Activated CD4-positive, alpha-beta T cell treated with anti-CD3 and anti-CD28 coated beads, Interleukin-2, amount 10 ng/mL, durations not matched to agents 7 days and 5 days (primary cell): ENCODE data around the gene FAM174C. TPM values are rescaled to one million over a fixed set of nuclear protein-coding genes. Genes with fewer than 3 reads are reported as not detected.

Source experiments
- CTCF ChIA-PET: fragments of 350-600 bp; sonication (Branson Sonifier 250); formaldehyde crosslinking; loops from one replicate; lab custom pipeline; 2021; ENCODE audit warnings: antibody characterized with exemption; lab: Charles Lee
- POLR2A ChIA-PET: fragments of 350-600 bp; sonication (Branson Sonifier 250); formaldehyde crosslinking; loops from one replicate; lab custom pipeline; 2021; ENCODE audit warnings: antibody characterized with exemption; lab: Charles Lee
- DNase-seq: peaks from one replicate; pipeline ENCODE4 v3.0.0-alpha.2; 2020
- H3K27ac Mint-ChIP-seq: one replicate; pipeline ENCODE4 v1.8.0; 2021; ENCODE audit warnings: mild to moderate bottlenecking, moderate library complexity, mixed read lengths
- H3K27me3 Mint-ChIP-seq: one replicate; pipeline ENCODE4 v1.8.0; 2021; ENCODE audit warnings: mixed read lengths
- H3K36me3 Mint-ChIP-seq: one replicate; pipeline ENCODE4 v1.8.0; 2021; ENCODE audit warnings: low read depth, mixed read lengths
- H3K4me1 Mint-ChIP-seq: one replicate; pipeline ENCODE4 v1.8.0; 2021; ENCODE audit warnings: mixed read lengths
- H3K4me3 Mint-ChIP-seq: one replicate; pipeline ENCODE4 v1.8.0; 2021; ENCODE audit warnings: mild to moderate bottlenecking, moderate library complexity, mixed read lengths
- H3K9me3 Mint-ChIP-seq: one replicate; pipeline ENCODE4 v1.8.0; 2021; ENCODE audit warnings: mixed read lengths
- total RNA-seq, 2 experiments: library from RNA; stranded (reverse); gene quantifications; one replicate each; pipeline ENCODE4 v1.2.3, GENCODE V29; 2021

The FAM174C gene
- total RNA-seq, 2 experiments from 2014 or later = 47.8 to 51.5 TPM

- Mint-ChIP-seq H3K4me3 (no peak overlapping the region), H3K4me1 (no peaks in the 10 kb centered on the region), H3K27me3 (peaks cover 6% of the 10 kb centered on the region), H3K27ac (peak overlapping the region; percentile 80), H3K9me3 (no peaks in the 10 kb centered on the region), H3K36me3 (no peaks in the 10 kb centered on the region)
- POLR2A ChIA-PET = no interaction called here
- CTCF ChIA-PET = interaction anchor here (1.0 kb wide), 1 partner anchor 12 kb away, joined by 3 read pairs; no protein-coding TSS in a partner anchor
- DNase-seq = no peak
Measured at GRCh38 chr19:1232652-1233072, 42.7 kb upstream of the FAM174C start.

DNA sequence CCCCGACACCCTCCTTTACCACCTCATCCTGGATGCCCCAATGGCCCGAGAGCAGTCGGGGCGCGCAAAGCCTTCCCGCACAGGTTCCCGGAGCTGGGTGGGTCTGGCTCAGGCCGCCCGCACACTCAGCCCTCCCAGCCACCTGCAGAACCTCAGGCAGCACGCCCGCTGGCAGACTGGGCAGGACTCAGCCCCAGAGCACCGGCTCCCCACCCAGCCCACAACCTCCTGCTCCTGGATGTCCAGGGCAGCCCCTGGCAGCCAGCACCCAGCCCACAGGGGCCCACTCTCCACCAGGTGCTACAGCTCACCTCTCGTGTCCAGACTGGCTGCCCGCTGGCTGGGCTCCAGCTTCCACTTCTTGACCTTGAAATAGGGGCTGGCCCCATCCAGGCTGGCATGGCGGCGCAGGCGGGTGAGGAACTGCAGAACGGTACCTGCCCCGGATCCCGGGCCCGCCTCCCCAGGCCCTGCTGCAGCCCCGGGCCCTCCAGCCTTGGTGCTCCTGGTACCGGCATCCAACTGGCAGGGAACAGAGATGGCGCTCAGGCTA lies 42.1 kb upstream of the FAM174C start:
- DNase-seq = no peak

GRCh38 chr19:1234051-1234954 lies 41.0 kb upstream of the FAM174C start:
- no peak for DNase-seq
- Mint-ChIP-seq H3K36me3 (peaks cover 6% of the 10 kb centered on the region), H3K4me3 (no peak overlapping the region), H3K27ac (no peak overlapping the region), H3K27me3 (peaks cover 18% of the 10 kb centered on the region), H3K9me3 (no peaks in the 10 kb centered on the region), H3K4me1 (peaks cover 12% of the 10 kb centered on the region)
- POLR2A ChIA-PET = no interaction called here
- CTCF ChIA-PET = no interaction called here

More for the DNA sequence above, 42.1 kb upstream of the FAM174C start:
- Mint-ChIP-seq H3K9me3 (no peaks in the 10 kb centered on the region), H3K4me3 (no peak overlapping the region), H3K4me1 (peaks cover under 1% of the 10 kb centered on the region), H3K36me3 (no peaks in the 10 kb centered on the region), H3K27me3 (peaks cover 7% of the 10 kb centered on the region), H3K27ac (no peak overlapping the region)
- CTCF ChIA-PET = interaction anchor here (1.0 kb wide), 1 partner anchor 11 kb away, joined by 3 read pairs; no protein-coding TSS in a partner anchor
- POLR2A ChIA-PET = no interaction called here

GRCh38 chr19:1234955-1235380 lies 40.4 kb upstream of the FAM174C start:
- H3K9me3 Mint-ChIP-seq = no peaks in the 10 kb centered on the region
- H3K36me3 Mint-ChIP-seq = peaks cover 6% of the 10 kb centered on the region
- no peak overlapping the region for H3K27ac Mint-ChIP-seq
- H3K4me3 Mint-ChIP-seq = no peak overlapping the region
- CTCF ChIA-PET = no interaction called here
- peaks cover 22% of the 10 kb centered on the region for H3K27me3 Mint-ChIP-seq
- H3K4me1 Mint-ChIP-seq = peaks cover 14% of the 10 kb centered on the region
- POLR2A ChIA-PET = no interaction called here
- no peak for DNase-seq

- no peak overlapping the region for H3K4me3 Mint-ChIP-seq
- H3K27ac Mint-ChIP-seq = no peak overlapping the region
- peaks cover 22% of the 10 kb centered on the region for H3K27me3 Mint-ChIP-seq
- no peaks in the 10 kb centered on the region for H3K9me3 Mint-ChIP-seq
- peaks cover 18% of the 10 kb centered on the region for H3K4me1 Mint-ChIP-seq
- no peak for DNase-seq
- CTCF ChIA-PET = interaction anchor here (0.9 to 1.1 kb wide), 2 partner anchors 8 to 15 kb away, joined by 3 read pairs; no protein-coding TSS in a partner anchor
- H3K36me3 Mint-ChIP-seq = peaks cover 6% of the 10 kb centered on the region
- POLR2A ChIA-PET = no interaction called here
Measured at GRCh38 chr19:1235625-1236538, 39.4 kb upstream of the FAM174C start.

DNA sequence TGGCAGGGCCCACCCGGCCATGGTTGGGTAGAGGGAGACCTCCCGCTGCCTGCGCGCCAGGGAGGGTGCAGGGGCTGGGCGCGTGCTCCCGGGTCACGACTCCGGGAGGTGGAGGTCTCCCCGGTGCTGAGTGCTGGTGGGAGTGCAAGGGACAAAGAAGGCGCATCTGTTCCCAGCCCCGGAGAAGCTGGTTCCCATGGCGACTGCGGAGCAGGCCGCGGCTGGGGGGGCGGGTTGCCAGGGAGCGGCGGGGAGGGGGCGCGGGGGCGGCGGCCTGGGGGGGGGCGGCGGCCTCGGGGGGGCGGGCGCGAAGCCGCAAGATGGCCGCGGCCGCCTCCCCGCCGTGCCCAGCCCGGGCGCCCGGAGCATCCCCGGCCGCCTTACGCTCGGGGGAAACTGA lies 38.8 kb upstream of the FAM174C start:
- Mint-ChIP-seq H3K36me3 (peaks cover 6% of the 10 kb centered on the region), H3K27ac (no peak overlapping the region), H3K4me3 (no peak overlapping the region), H3K27me3 (peaks cover 23% of the 10 kb centered on the region), H3K9me3 (no peaks in the 10 kb centered on the region), H3K4me1 (peaks cover 25% of the 10 kb centered on the region)
- CTCF ChIA-PET = interaction anchor here (0.9 to 1.1 kb wide), 2 partner anchors 8 to 15 kb away, joined by 3 read pairs; no protein-coding TSS in a partner anchor
- no peak for DNase-seq
- POLR2A ChIA-PET = no interaction called here

DNA sequence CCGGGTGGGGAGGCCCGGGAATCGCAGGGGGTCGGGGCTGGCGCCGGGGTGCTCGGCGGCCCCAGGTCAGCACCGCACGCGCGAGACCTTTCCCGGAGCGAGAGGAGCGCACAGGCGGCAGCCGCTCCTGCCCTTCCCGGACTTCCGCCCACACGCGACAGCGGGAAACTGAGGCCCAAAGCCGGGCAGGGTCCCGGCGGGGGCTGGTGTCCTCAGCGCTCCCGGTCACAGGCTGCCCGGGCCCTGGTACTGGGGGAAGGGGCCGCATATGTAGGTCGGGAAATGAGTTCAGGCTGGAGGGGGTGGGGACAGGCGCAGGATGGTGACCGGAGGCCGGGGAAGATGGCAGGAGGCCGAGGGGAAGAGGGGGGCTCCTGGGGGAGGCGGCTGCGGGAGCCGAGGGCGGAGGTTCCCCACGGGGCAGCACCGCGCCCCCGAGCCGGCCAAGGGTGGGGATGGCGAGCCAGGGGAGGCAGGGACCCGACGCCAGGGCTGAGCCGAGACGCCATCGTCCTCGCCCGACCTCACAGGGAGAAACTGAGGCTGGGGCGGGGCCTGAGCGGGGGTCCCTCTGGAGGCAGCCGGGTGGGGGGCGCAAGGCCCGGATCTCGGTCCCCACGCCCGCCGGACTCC lies 38.2 kb upstream of the FAM174C start:
- no peak for DNase-seq
- Mint-ChIP-seq H3K36me3 (peaks cover 6% of the 10 kb centered on the region), H3K27ac (no peak overlapping the region), H3K4me1 (peaks cover 25% of the 10 kb centered on the region), H3K9me3 (no peaks in the 10 kb centered on the region), H3K4me3 (no peak overlapping the region), H3K27me3 (peaks cover 23% of the 10 kb centered on the region)
- POLR2A ChIA-PET = no interaction called here
- CTCF ChIA-PET = interaction anchor here (1.1 kb wide), 1 partner anchor 16 kb away, joined by 3 read pairs; no protein-coding TSS in a partner anchor

DNA sequence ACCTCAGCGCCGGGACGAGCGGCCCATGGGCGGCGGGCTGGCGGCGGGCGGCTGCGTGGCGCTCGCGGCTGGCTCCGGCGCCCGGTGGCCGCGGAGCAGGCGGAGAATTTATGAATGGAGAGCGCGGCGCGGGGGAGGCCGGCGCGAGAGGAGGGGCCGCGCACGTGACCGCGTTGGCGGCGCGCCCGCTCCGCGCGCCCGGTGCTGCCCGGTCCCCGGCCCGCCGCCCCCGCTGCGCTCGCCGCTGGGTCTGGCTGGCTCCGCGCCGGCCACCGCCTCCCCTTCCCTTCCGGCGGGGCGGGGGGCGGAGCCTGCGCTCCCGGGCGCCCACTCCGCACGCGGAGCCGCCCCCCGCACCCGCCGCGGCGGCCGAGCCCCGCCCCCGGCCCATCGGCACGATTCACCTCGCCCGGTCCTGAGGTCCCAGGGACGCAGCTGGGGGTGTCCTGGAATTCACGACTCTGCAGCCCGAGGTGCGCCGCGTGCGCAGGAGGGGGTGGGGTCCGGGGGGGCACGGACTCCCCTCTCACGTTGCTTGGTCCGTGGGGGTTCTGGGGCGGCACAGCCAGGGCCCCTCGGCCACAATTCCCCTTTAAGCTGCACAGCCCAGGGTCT lies 37.5 kb upstream of the FAM174C start, which contains the start of gene CBARP:
TSS of gene CBARP (minus strand) at position 252 of the 615 bp plus-strand sequence. CDS start 1,905 bp downstream, outside the sequence.
- Mint-ChIP-seq H3K27ac (peak within 1 kb of the TSS; percentile 72), H3K4me3 (peak within 1 kb of the TSS; percentile 66), H3K36me3 (peaks cover 9% of the 10 kb centered on the region), H3K9me3 (no peaks in the 10 kb centered on the region), H3K4me1 (peaks cover 32% of the 10 kb centered on the region), H3K27me3 (peaks cover 23% of the 10 kb centered on the region)
- ChIA-PET CTCF (interaction anchor here (0.8 to 1.1 kb wide), 2 partner anchors 29 to 35 kb away, joined by 3 read pairs; no protein-coding TSS in a partner anchor), POLR2A (no interaction called here)
- no peak for DNase-seq

DNA sequence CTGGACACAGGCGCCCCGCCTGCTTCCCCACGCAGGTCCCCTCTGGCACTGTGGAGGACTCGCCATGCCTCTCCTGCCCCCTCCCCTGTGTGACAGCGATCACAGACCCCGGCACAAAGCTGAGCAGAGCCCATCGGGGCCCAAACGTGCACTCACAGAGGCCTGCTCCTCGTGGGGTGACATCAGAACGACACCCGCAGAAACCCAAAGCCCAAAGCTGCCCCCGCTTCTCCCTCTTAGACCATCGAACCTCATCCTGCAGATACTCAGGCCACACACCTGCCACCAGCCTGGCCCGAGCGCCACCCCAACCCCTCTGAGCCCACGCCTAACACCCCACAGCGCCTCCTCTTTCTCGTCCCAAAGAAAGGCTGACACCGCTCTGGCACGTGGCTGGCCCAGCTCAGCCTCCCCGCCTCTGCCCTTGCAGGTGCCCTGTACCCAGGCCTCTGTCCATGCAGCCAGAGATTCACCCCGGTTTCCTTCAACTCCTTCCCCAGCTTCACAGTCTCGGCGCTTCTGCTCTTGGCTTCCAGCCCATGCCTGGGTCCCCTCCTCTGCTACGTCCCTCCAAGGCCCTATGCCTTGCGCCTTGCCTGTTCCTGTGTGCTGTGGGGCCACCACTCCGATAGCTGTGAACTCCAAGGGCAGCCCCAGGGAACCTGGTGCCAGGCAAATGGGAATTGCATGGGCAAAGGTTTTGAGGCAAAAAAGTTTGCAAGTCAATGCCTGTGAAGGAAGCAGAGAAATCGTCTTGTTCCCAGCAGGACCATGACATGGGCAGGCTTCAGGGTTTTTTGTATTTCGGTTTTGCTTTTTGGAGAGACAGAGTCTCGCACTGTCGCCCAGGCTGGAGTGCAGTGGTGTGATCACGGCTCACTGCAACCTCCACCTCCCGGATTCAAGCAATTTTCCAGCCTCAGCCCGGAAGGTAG lies 36.7 kb upstream of the FAM174C start:
- peak overlapping the region; percentile 72 for H3K27ac Mint-ChIP-seq
- peaks cover 23% of the 10 kb centered on the region for H3K27me3 Mint-ChIP-seq
- CTCF ChIA-PET = interaction anchor here (0.8 to 1.1 kb wide), 3 partner anchors 28 to 60 kb away, joined by 3 read pairs; no protein-coding TSS in a partner anchor

DNA sequence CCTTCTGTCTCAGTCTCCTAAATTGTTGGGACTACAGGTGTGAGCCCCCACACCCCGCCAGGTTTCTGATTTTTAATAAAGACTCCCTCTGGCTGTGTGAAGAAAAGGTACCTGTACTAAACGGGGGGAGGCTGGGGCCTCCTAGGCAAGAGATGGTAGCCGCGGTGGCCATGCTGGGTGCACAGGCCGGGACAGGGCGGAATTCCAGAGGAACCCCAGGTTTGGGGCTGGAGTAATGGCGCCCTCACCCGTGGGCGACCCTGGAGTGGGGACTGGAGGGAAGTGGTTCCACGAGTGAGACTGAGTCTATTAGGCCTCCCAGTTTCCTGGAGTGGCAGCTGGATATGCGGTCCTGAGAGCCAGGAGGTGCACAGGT lies 35.9 kb upstream of the FAM174C start:
- H3K4me1 Mint-ChIP-seq = peaks cover 39% of the 10 kb centered on the region
- CTCF ChIA-PET = no interaction called here
- peaks cover 23% of the 10 kb centered on the region for H3K27me3 Mint-ChIP-seq

More for the DNA sequence above, 36.7 kb upstream of the FAM174C start:
- POLR2A ChIA-PET = interaction anchor here (0.6 to 0.7 kb wide), 2 partner anchors 25 to 150 kb away, joined by 3 read pairs; no protein-coding TSS in a partner anchor
- peak overlapping the region; percentile 66 for H3K4me3 Mint-ChIP-seq
- H3K36me3 Mint-ChIP-seq = peaks cover 9% of the 10 kb centered on the region
- H3K9me3 Mint-ChIP-seq = no peaks in the 10 kb centered on the region
- H3K4me1 Mint-ChIP-seq = peaks cover 39% of the 10 kb centered on the region
- no peak for DNase-seq

More for the DNA sequence above, 35.9 kb upstream of the FAM174C start:
- Mint-ChIP-seq H3K27ac (peak overlapping the region; percentile 50), H3K36me3 (peaks cover 9% of the 10 kb centered on the region), H3K9me3 (no peaks in the 10 kb centered on the region), H3K4me3 (peak overlapping the region; percentile 66)
- POLR2A ChIA-PET = interaction anchor here (0.6 to 0.7 kb wide), 2 partner anchors 26 to 151 kb away, joined by 3 read pairs; no protein-coding TSS in a partner anchor
- DNase-seq = no peak
